GM12878 (cell line): ENCODE data around the gene GAGE12J. TPM values are rescaled to one million over a fixed set of nuclear protein-coding genes. Genes with fewer than 3 reads are reported as not detected.

Experiments
- ATAC-seq: fragments of 200-7000 bp; cut with Tn5 transposase; 3 replicates; pipeline ENCODE4 v1.9.1; 2020; ENCODE audit warnings: mild to moderate bottlenecking, moderate library complexity
- BruUV-seq: library from RNA; stranded (reverse); fragments of 400-500 nt; replicated peaks from 2 replicates; lab custom pipeline; 2021; lab: Mats Ljungman, UMichigan
- CTCF ChIA-PET: fragments of 300-600 bp; sonication (Branson Sonifier 250); formaldehyde crosslinking; extraction: SDS; loops from one replicate; lab custom pipeline; 2021; ENCODE audit warnings: inconsistent platforms; lab: Yijun Ruan, JAX
- POLR2A ChIA-PET: fragments of 350-600 bp; formaldehyde crosslinking; extraction: SDS; loops from one replicate; lab custom pipeline; 2021; ENCODE audit warnings: inconsistent platforms; lab: Charles Lee
- RAD21 ChIA-PET: fragments of 300-600 bp; sonication (Branson Sonifier 250); formaldehyde crosslinking; loops from one replicate; lab custom pipeline; 2023; ENCODE audit warnings: antibody characterized with exemption; ENCODE audit not compliant: unreplicated experiment; lab: Charles Lee
- SMC1A ChIA-PET: fragments of 300-600 bp; sonication (Branson Sonifier 250); formaldehyde crosslinking; loops from one replicate; lab custom pipeline; 2023; ENCODE audit not compliant: unreplicated experiment, uncharacterized antibody; lab: Charles Lee
- DNase-seq: peaks from one replicate; pipeline ENCODE4 v3.0.0-alpha.2; 2011; ENCODE audit warnings: low read depth, low spot score
- FAIRE-seq: peaks from 3 replicates; lab custom pipeline; 2011; peaks lifted over from hg19 to GRCh38; lab: Jason Lieb, UNC
- H2AFZ ChIP-seq: 2 replicates; pipeline ENCODE4 v1.6.0; 2011; ENCODE audit warnings: low read depth, low read length, control low read depth; ENCODE audit not compliant: control insufficient read depth
- H3K27ac ChIP-seq: 2 replicates; pipeline ENCODE4 v1.5.1; 2011; ENCODE audit warnings: control low read depth; ENCODE audit not compliant: control insufficient read depth, insufficient read depth
- H3K27me3 ChIP-seq, 2 experiments: replicated peaks in 1 of 2; 2 replicates each; pipeline versions ENCODE4 v1.6.0 to v1.6.1; 2011; ENCODE audit warnings: low read length in 1 of 2; ENCODE audit not compliant: control insufficient read depth in 2 of 2, insufficient read depth in 2 of 2
- H3K36me3 ChIP-seq, 2 experiments: 2 replicates each; pipeline ENCODE4 v1.5.1; 2011; ENCODE audit warnings: low read length in 1 of 2; ENCODE audit not compliant: control insufficient read depth in 2 of 2, insufficient read depth in 2 of 2
- H3K4me1 ChIP-seq: 2 replicates; pipeline ENCODE4 v1.6.1; 2011; ENCODE audit warnings: mild to moderate bottlenecking, low read length, moderate library complexity, mixed read lengths; ENCODE audit not compliant: control insufficient read depth, insufficient read depth
- H3K4me2 ChIP-seq: 2 replicates; pipeline ENCODE4 v1.6.0; 2011; ENCODE audit warnings: control low read depth; ENCODE audit not compliant: control insufficient read depth, insufficient read depth
- H3K4me3 ChIP-seq: fragments of 200-600 bp; sonication (generic); 2 replicates; pipeline ENCODE4 v1.5.1; 2016
- H3K79me2 ChIP-seq: 2 replicates; pipeline ENCODE4 v1.6.0; 2011; ENCODE audit warnings: low read length; ENCODE audit not compliant: control insufficient read depth, insufficient read depth
- H3K9ac ChIP-seq: 2 replicates; pipeline ENCODE4 v1.8.0; 2011; ENCODE audit warnings: low read length, control low read depth, mixed read lengths; ENCODE audit not compliant: control insufficient read depth, insufficient read depth
- H3K9me3 ChIP-seq: replicated peaks from 3 replicates; pipeline ENCODE4 v1.5.1; 2011; ENCODE audit warnings: mild to moderate bottlenecking, low read length; ENCODE audit not compliant: control insufficient read depth, insufficient read depth
- H4K20me1 ChIP-seq: 2 replicates; pipeline ENCODE4 v1.6.0; 2011; ENCODE audit not compliant: control insufficient read depth, insufficient read depth
- NR2C1 ChIP-seq: fragments of 450-650 bp; IDR thresholded peaks from 2 replicates; pipeline ENCODE4 v1.6.1; 2017; ENCODE audit warnings: antibody characterized with exemption, mild to moderate bottlenecking, moderate library complexity
- RAD21 ChIP-seq: IDR thresholded peaks from 2 replicates; pipeline ENCODE4 v1.6.1; 2011; ENCODE audit warnings: mild to moderate bottlenecking, low read depth, low read length, moderate library complexity; ENCODE audit not compliant: insufficient read depth
- SMC3 ChIP-seq: IDR thresholded peaks from 2 replicates; pipeline ENCODE4 v1.6.1; 2011; ENCODE audit warnings: low read length, improper control_type of control experiment, borderline replicate concordance
- YY1 ChIP-seq: IDR thresholded peaks from 2 replicates; pipeline ENCODE4 v1.6.1; 2011; ENCODE audit warnings: low read depth, mild to moderate bottlenecking, low read length
- ZNF274 ChIP-seq: IDR thresholded peaks from one replicate; pipeline ENCODE4 v1.8.0; 2011; ENCODE audit not compliant: insufficient read length, insufficient read depth
- ZNF622 ChIP-seq: fragments of 450-650 bp; IDR thresholded peaks from 2 replicates; pipeline ENCODE4 v1.6.1; 2017; ENCODE audit warnings: mild to moderate bottlenecking, inconsistent platforms
- WGBS: methylation state at CpG from one replicate; pipeline ENCODE4 v1.1.6; 2016; ENCODE audit warnings: low lambda C conversion rate; ENCODE audit not compliant: insufficient replicate concordance, insufficient coverage; ENCODE audit errors: missing lambda C conversion rate; 5-methylcytosine and 5-hydroxymethylcytosine counted together
- in situ Hi-C: fragments of 300-500 bp; cut with MboI; formaldehyde crosslinking; loops from 9 replicates; pipeline ENCODE4 v1.14.3; 2018; ENCODE audit warnings: mixed read lengths
- intact Hi-C: fragments of 100-400 bp; cut with micrococcal nuclease; formaldehyde crosslinking; loops from one replicate; pipeline ENCODE4 v1.14.2; 2022; ENCODE audit not compliant: unreplicated experiment
- polyA plus RNA-seq, 11 experiments: library from polyadenylated mRNA; depleted of rRNA in 4 of 11; unstranded in 6 of 11; stranded (reverse) in 5 of 11; fragments of >200 nt; fragmentation: Nextera tagmentation in 4 of 11; fragmentation: Illumina TruSeq in 1 of 11; extraction: Ambion mirVana in 4 of 11; extraction: Trizol in 1 of 11; gene quantifications; 1 replicate in 1 of 11; 2 replicates in 10 of 11; pipeline versions ENCODE4 v1.2.1 to v1.2.3, GENCODE V29; 2011 to 2016; ENCODE audit warnings: inconsistent platforms in 2 of 11, missing spikeins in 2 of 11, low read depth in 1 of 11
- total RNA-seq, 4 experiments: library from RNA; depleted of rRNA in 3 of 4; stranded (reverse); fragments of >200 nt in 3 of 4; fragmentation: Illumina TruSeq in 1 of 4; extraction: Trizol in 1 of 4; gene quantifications; 2 replicates each; pipeline versions ENCODE4 v1.2.1 to v1.2.3, GENCODE V29; 2013 to 2021
- TF ChIP-seq, protein P1 (sequence below): fragments of 450-650 bp; IDR thresholded peaks from 2 replicates; pipeline ENCODE4 v1.6.1; 2016; ENCODE audit warnings: mild to moderate bottlenecking
- TF ChIP-seq, protein P2 (sequence below), 3 experiments: IDR thresholded peaks in 2 of 3; conservative IDR thresholded peaks in 1 of 3; 2 replicates each; pipeline ENCODE4 v1.5.1; 2011; ENCODE audit warnings: low read depth in 3 of 3, low read length in 3 of 3, mild to moderate bottlenecking in 3 of 3, control low read depth in 2 of 3, moderate library complexity in 2 of 3, inconsistent platforms in 1 of 3, mixed read lengths in 1 of 3; ENCODE audit not compliant: control insufficient read depth in 2 of 3, insufficient read depth in 1 of 3; ENCODE audit errors: extremely low read depth in 1 of 3

The GAGE12J gene
- total and polyA plus RNA-seq, 10 of the 15 experiments (the other 5 are each of a cell fraction or from before 2014, with no cell fraction given) = not detected

DNA sequence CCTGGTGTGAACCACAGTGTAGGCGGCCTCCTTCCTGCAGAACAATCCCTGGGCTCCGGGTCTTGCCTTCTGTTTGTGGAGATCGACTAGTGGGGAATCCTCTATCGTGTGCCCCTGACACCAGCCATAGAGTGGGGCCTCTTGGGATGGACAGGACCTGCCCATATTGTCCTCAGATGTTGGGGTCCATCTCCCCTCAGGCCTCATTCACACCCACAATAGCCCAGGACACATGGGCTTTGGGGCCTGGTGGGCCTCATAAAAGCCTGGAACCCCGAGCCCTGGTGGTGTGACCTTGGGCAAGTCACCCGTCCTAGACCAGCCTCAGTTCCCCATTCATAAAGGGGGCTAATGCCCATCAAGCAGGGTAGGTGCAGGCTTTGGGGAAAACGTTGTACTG is 31.6 kb upstream of the GAGE12J start (continued):
- TF ChIP-seq, protein P1, sequence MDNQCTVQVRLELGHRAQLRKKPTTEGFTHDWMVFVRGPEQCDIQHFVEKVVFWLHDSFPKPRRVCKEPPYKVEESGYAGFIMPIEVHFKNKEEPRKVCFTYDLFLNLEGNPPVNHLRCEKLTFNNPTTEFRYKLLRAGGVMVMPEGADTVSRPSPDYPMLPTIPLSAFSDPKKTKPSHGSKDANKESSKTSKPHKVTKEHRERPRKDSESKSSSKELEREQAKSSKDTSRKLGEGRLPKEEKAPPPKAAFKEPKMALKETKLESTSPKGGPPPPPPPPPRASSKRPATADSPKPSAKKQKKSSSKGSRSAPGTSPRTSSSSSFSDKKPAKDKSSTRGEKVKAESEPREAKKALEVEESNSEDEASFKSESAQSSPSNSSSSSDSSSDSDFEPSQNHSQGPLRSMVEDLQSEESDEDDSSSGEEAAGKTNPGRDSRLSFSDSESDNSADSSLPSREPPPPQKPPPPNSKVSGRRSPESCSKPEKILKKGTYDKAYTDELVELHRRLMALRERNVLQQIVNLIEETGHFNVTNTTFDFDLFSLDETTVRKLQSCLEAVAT = no peak
- TF ChIP-seq ZNF622 = no peak

GRCh38 chrX:49291615-49292337 is 30.1 kb upstream of the GAGE12J start:
- ChIA-PET RAD21 (interaction anchor here (0.6 to 1.6 kb wide), 2 partner anchors 226 to 547 kb away, joined by 3 to 5 read pairs; no protein-coding TSS in a partner anchor), POLR2A (no interaction called here)
- no peak overlapping the region for H3K4me3 ChIP-seq
- TF ChIP-seq RAD21 = peak; percentile 53
- TF ChIP-seq YY1 = peak; percentile 42; the same call in 1 of the 2 replicates
- TF ChIP-seq ZNF274 = no peak
- TF ChIP-seq SMC3 = peak; percentile 46; the same call in 1 of the 2 replicates
- no peak for TF ChIP-seq NR2C1
- TF ChIP-seq, protein P2, sequence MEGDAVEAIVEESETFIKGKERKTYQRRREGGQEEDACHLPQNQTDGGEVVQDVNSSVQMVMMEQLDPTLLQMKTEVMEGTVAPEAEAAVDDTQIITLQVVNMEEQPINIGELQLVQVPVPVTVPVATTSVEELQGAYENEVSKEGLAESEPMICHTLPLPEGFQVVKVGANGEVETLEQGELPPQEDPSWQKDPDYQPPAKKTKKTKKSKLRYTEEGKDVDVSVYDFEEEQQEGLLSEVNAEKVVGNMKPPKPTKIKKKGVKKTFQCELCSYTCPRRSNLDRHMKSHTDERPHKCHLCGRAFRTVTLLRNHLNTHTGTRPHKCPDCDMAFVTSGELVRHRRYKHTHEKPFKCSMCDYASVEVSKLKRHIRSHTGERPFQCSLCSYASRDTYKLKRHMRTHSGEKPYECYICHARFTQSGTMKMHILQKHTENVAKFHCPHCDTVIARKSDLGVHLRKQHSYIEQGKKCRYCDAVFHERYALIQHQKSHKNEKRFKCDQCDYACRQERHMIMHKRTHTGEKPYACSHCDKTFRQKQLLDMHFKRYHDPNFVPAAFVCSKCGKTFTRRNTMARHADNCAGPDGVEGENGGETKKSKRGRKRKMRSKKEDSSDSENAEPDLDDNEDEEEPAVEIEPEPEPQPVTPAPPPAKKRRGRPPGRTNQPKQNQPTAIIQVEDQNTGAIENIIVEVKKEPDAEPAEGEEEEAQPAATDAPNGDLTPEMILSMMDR (IDR thresholded peaks at IDR 0.05 in 2 of 3, conservative IDR thresholded peaks at IDR 0.05 in 1 of 3; ENCODE audit: control insufficient read depth in 2 of 3, extremely low read depth in 1 of 3, insufficient read depth in 1 of 3, low read depth in 3 of 3, low read length in 3 of 3) = peak; percentile 51 to 75 (median 70)
- TF ChIP-seq, all 136 proteins: peak for 4
- Histone ChIP-seq H3K4me1 (no peaks in the 10 kb centered on the region), H4K20me1 (no peaks in the 10 kb centered on the region), H3K27ac (no peak overlapping the region), H3K9ac (no peak overlapping the region), H3K36me3 (no peaks in the 10 kb centered on the region), H3K79me2 (no peaks in the 10 kb centered on the region), H3K9me3 (no peaks in the 10 kb centered on the region), H3K27me3 (no peaks in the 10 kb centered on the region), H2AFZ (no peak overlapping the region), H3K4me2 (no peak overlapping the region)
- ChIA-PET CTCF (interaction anchor here (0.6 to 1.3 kb wide), 7 partner anchors 10 to 1693 kb away, joined by 3 to 5 read pairs (median 4); no protein-coding TSS in a partner anchor), SMC1A (interaction anchor here (0.6 to 0.8 kb wide), 2 partner anchors 299 to 429 kb away, joined by 3 read pairs; no protein-coding TSS in a partner anchor)
- in situ Hi-C loops (no loop called here), intact Hi-C loops (loop anchor here (1.0 to 2.0 kb wide), 2 partner anchors 463 to 547 kb away; no protein-coding TSS in a partner anchor)
- peak; percentile 57 for FAIRE-seq
- no TSS peak for BruUV-seq
- 22% methylated on average over 11 of the region's 11 CpGs for WGBS
- ATAC-seq = peak; percentile 94
- no peak for DNase-seq
